Hepatic stellate cell (primary cell): ENCODE measurements around the gene NFIB.
A peak's percentile ranks its signal among the peaks of the same experiment; 100 is the strongest.

Source experiments
- DNase-seq: peaks from one replicate; pipeline ENCODE4 v3.0.0; 2011; ENCODE audit warnings: low spot score

Gene NFIB

GRCh38 chr9:14313951-14314423 is at the start of gene NFIB:
NFIB (minus strand) TSS chr9:14314141; CDS start chr9:14313511, 630 bp downstream.
- peak; percentile 27 for DNase-seq

- no peak for DNase-seq
These were observed 48.2 kb upstream of the NFIB start for GRCh38 chr9:14362175-14362574.

- no peak for DNase-seq
These were observed 47.1 kb upstream of the NFIB start for GRCh38 chr9:14361074-14361473.

GRCh38 chr9:14358523-14358922 is 44.6 kb upstream of the NFIB start:
- no peak for DNase-seq

GRCh38 chr9:14356351-14357265 is 42.7 kb upstream of the NFIB start:
- DNase-seq, result no peak

- DNase-seq, result no peak
These were observed 40.3 kb upstream of the NFIB start for GRCh38 chr9:14354201-14354600.

GRCh38 chr9:14353222-14354056 is 39.5 kb upstream of the NFIB start:
- DNase-seq, result peak; percentile 76

GRCh38 chr9:14352503-14352902 is 38.6 kb upstream of the NFIB start:
- no peak for DNase-seq

GRCh38 chr9:14351221-14351836 is 37.4 kb upstream of the NFIB start:
- DNase-seq, result no peak

- DNase-seq, result no peak
These were observed 36.8 kb upstream of the NFIB start for GRCh38 chr9:14350754-14351153.

GRCh38 chr9:14350349-14350728 is 36.4 kb upstream of the NFIB start:
- DNase-seq, result no peak

- no peak for DNase-seq
These were observed 35.8 kb upstream of the NFIB start for GRCh38 chr9:14349447-14350348.

- DNase-seq, result no peak
These were observed 35.2 kb upstream of the NFIB start for GRCh38 chr9:14349146-14349446.

- DNase-seq, result peak; percentile 35
These were observed 34.6 kb upstream of the NFIB start for GRCh38 chr9:14348373-14349145.

GRCh38 chr9:14348123-14348372 is 34.1 kb upstream of the NFIB start:
- no peak for DNase-seq

- peak; percentile 31 for DNase-seq
These were observed 33.6 kb upstream of the NFIB start for GRCh38 chr9:14347406-14348122.

GRCh38 chr9:14346811-14347405 is 33.0 kb upstream of the NFIB start:
- DNase-seq, result no peak

GRCh38 chr9:14346231-14346791 is 32.4 kb upstream of the NFIB start:
- no peak for DNase-seq

GRCh38 chr9:14345354-14346230 is 31.7 kb upstream of the NFIB start:
- DNase-seq, result no peak
